Activated T-cell treated with anti-CD3 and anti-CD28 coated beads, Interleukin-2, amount 50 U/mL, for 72 hours (primary cell): ENCODE measurements around the gene OTOA. TPM values are rescaled to one million over a fixed set of nuclear protein-coding genes. Genes with fewer than 3 reads are reported as not detected.
"Not testable (repeated sequence)": the region's sequence is repeated elsewhere in the genome, so short reads cannot be mapped to it uniquely, and the experiment has no call there.

ENCODE experiments used
- ATAC-seq, 2 donors: fragments of 150-1000 bp; cut with Tn5 transposase; replicated peaks in 1 of 2; 2 replicates each; pipeline ENCODE4 v1.10.0; 2021; ENCODE audit warnings: moderate library complexity in 2 of 2, mild to moderate bottlenecking in 1 of 2
- DNase-seq, 2 donors: peaks; one replicate each; pipeline ENCODE4 v3.0.0; 2021 to 2022; ENCODE audit warnings: mixed read lengths in 1 of 2
- H3K27ac Mint-ChIP-seq: one replicate; pipeline ENCODE4 v1.8.0; 2022; ENCODE audit warnings: mild to moderate bottlenecking, moderate library complexity, mixed read lengths
- H3K27me3 Mint-ChIP-seq: one replicate; pipeline ENCODE4 v1.8.0; 2022; ENCODE audit warnings: low read depth, mixed read lengths
- H3K36me3 Mint-ChIP-seq, 2 donors: one replicate each; pipeline ENCODE4 v1.8.0; 2022; ENCODE audit warnings: mixed read lengths in 2 of 2, mild to moderate bottlenecking in 1 of 2; ENCODE audit not compliant: insufficient read depth in 2 of 2
- H3K4me1 Mint-ChIP-seq: one replicate; pipeline ENCODE4 v1.8.0; 2022; ENCODE audit warnings: low read depth, mixed read lengths
- H3K4me3 Mint-ChIP-seq, 2 donors: one replicate each; pipeline ENCODE4 v1.8.0; 2022; ENCODE audit warnings: mild to moderate bottlenecking in 2 of 2, mixed read lengths in 2 of 2, moderate library complexity in 2 of 2
- H3K9me3 Mint-ChIP-seq, 2 donors: one replicate each; pipeline ENCODE4 v1.8.0; 2022; ENCODE audit warnings: mixed read lengths in 2 of 2
- total RNA-seq, 2 donors: library from RNA; stranded (reverse); gene quantifications; one replicate each; pipeline ENCODE4 v1.2.3, GENCODE V29; 2022

OTOA gene
- total RNA-seq, 2 donors from 2014 or later: 0.43 to 0.58 TPM

DNA sequence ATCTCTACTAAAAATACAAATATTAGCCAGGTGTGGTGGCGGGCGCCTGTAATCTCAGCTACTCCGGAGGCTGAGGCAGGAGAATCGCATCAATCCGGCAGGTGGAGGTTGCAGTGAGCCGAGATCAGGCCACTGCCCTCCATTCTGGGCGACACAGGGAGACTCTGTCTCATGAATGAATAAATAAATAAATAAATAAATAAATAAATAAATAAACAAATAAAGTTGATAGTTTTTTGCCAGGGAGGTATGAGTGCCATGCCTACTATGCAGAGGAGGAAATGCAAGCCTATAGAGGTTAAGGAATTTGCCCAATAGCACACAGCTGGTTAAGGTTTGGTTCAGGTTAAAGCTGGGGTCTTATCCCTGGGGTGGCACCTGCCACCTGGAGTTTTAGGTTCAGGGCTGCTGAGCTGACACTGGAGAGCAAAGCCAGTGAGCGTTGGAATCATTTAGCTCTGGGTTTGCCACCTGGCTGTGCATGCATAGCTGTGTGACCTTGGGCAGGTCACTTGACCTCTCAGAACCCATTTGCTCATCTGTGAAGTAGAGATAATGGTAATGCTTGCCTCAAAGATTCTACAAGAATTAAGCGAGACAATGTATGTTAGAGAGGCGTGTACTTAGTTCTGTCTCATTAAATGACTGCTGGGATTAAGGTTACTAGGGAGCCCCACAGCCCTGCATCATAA lies 1.2 kb downstream of the OTOA start:
- H3K4me1 Mint-ChIP-seq: peaks cover 28% of the 10 kb centered on the region
- no peak overlapping the region for H3K27ac Mint-ChIP-seq
- peaks cover 13% of the 10 kb centered on the region for H3K27me3 Mint-ChIP-seq
- DNase-seq: no peak
- no peaks in the 10 kb centered on the region for H3K36me3 Mint-ChIP-seq
- no peak for ATAC-seq
- no peak overlapping the region for H3K4me3 Mint-ChIP-seq
- no peaks in the 10 kb centered on the region for H3K9me3 Mint-ChIP-seq

DNA sequence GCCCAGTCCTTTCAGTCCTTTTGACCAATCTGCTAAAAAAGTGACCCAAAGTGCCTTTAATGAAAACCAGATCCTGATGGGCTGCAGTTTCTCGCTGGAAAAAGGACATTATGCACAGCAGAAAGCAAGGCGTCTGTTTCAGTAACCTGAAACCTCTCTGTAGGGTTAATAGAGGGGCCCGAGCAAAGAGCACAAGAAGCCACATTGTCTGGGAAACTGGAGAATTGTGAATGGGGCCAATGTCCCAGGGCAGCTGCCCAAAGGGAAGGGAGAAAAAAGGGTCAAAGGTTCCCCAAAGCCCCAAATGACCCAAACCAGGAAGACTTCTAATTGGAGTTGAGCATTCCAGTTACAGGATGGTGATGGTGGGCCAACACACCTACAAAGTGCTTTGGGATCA lies 3.0 kb downstream of the OTOA start:
- Mint-ChIP-seq H3K4me3 (no peak overlapping the region), H3K9me3 (no peaks in the 10 kb centered on the region), H3K4me1 (peaks cover 14% of the 10 kb centered on the region), H3K27me3 (peaks cover 27% of the 10 kb centered on the region), H3K27ac (no peak overlapping the region), H3K36me3 (no peaks in the 10 kb centered on the region)
- no peak for DNase-seq
- no peak for ATAC-seq

DNA sequence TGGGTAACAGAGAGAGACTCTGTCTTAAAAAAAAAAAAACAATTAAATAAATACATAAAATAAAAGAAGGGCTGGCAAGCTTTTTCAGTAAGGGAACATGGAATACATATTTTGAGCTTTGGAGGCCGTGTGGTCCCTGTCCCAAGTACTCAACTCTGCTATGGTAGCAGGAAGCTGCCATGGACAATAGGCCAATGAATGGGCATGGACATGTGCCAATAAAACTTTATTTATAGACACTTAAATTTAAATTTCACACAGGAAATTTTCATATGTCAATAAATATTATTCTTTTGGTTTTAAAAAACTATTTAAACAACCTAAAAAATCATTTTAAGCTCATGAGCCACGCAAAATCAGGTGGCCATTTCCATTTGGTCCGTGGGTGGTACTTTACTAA lies 3.8 kb downstream of the OTOA start:
- ATAC-seq: no peak
- Mint-ChIP-seq H3K27ac (no peak overlapping the region), H3K4me3 (no peak overlapping the region), H3K27me3 (peaks cover 27% of the 10 kb centered on the region), H3K9me3 (no peaks in the 10 kb centered on the region), H3K4me1 (peaks cover 6% of the 10 kb centered on the region), H3K36me3 (no peaks in the 10 kb centered on the region)
- no peak for DNase-seq

DNA sequence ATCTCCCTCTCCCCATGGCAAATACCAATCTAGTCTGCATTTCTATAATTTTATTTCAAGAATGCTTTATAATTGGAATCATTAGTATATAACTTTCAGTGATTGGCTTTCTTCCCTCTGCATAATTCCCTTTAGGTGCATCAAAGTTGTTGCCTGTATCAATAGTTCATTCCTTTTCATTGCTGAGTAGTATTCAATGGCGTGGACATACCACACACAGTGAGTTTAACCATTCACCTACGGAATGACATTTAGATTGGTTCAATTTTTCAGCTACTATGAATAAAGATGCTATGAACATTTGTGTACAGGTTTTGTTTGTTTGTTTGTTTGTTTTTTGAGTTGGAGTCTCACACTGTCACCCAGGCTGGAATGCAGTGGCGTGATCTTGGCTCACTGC lies 9.7 kb downstream of the OTOA start:
- H3K27me3 Mint-ChIP-seq: peaks cover 26% of the 10 kb centered on the region
- no peak for ATAC-seq
- no peak for DNase-seq
- H3K4me1 Mint-ChIP-seq: no peaks in the 10 kb centered on the region
- H3K36me3 Mint-ChIP-seq: peaks cover 0 to 1% of the 10 kb centered on the region in 2 donors
- H3K9me3 Mint-ChIP-seq: peaks cover 0 to 4% of the 10 kb centered on the region in 2 donors
- H3K27ac Mint-ChIP-seq: no peak overlapping the region
- no peak overlapping the region for H3K4me3 Mint-ChIP-seq

DNA sequence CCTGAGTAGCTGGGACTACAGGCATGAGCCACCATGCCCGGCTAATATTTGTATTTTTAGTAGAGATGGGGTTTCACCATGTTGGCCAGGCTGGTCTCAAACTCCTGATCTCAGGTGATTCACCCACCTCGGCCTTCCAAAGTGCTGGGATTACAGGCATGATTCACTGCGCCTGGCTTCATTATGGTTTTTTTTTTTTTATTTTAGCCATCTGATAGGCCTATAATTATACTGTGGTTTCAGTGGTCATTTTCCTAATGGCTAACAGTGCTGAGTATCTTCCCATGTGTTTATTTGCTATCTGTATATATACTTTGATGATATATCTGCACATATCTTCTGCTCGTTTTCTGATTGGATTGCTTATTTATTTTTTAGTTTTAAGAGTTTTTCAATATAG lies 10.7 kb downstream of the OTOA start:
- peaks cover 18% of the 10 kb centered on the region for H3K27me3 Mint-ChIP-seq
- H3K36me3 Mint-ChIP-seq, H3K9me3 Mint-ChIP-seq, H3K4me3 Mint-ChIP-seq, H3K4me1 Mint-ChIP-seq, H3K27ac Mint-ChIP-seq, DNase-seq, ATAC-seq: not testable (repeated sequence)

DNA sequence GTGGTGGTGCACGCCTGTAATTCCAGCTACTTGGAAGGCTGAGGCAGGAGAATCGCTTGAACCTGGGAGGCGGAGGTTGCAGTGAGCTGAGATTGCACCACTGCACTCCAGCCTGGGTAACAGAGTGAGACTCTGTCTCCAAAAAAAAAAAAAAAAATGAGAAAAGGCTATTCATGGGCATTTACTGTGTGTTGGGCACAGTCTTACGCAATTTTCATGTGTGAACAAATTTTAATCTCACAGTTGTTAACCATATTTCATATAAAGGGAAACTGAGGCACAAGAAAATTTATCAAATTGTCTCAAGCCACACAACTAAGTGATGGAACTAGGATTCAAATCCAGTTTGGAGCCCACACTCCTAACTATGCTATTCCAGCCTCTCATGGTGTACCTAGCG lies 16.9 kb downstream of the OTOA start:
- ATAC-seq, H3K9me3 Mint-ChIP-seq, H3K27ac Mint-ChIP-seq, DNase-seq, H3K4me1 Mint-ChIP-seq, H3K4me3 Mint-ChIP-seq, H3K36me3 Mint-ChIP-seq, H3K27me3 Mint-ChIP-seq: not testable (repeated sequence)

DNA sequence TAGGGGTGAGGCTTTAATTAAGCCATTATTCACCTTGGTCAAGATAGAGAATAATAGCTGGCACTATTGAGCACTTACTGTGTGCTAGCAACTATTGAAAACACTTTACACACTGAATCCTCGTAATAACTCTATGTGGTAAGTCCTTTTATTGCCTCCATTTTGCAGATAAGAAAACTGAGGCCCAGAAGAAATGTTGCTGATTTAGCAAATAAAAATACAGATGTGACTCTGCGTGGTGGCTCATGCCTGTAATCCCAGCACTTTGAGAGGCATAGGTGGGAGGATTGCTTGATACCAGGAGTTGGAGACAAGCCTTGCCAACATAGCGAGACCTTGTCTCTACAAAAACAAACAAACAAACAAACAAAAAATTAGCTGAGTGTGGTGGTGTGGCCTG lies 19.4 kb downstream of the OTOA start:
- ATAC-seq (no peak), DNase-seq (no peak)
- Mint-ChIP-seq H3K4me3 (no peak overlapping the region), H3K4me1 (no peaks in the 10 kb centered on the region), H3K27me3 (peaks cover 10% of the 10 kb centered on the region), H3K9me3 (no peaks in the 10 kb centered on the region), H3K27ac (no peak overlapping the region), H3K36me3 (no peaks in the 10 kb centered on the region)

DNA sequence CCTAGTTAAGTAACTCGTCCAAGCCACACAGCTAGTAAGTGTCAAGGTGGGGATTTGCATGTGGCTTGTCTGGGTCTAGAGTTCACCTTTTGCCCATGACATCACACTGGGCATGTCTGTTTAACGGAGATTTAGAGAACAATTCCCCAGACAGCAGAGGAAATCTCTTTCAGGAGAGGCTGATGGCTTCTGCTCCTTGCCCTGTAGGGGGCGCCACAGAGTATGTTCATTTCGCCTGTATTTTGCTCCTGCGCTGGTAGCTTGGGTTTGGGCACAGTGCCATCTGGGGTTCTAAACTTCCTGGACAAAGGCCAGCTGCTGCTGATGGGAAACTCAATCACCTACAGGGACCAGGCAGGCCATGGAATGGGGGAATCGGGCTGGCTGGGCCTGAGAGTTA lies 20.4 kb downstream of the OTOA start:
- DNase-seq: peak; percentile 24 to 44
- Mint-ChIP-seq H3K36me3 (no peaks in the 10 kb centered on the region), H3K27me3 (peaks cover 10% of the 10 kb centered on the region), H3K9me3 (no peaks in the 10 kb centered on the region), H3K4me3 (no peak overlapping the region), H3K27ac (no peak overlapping the region), H3K4me1 (no peaks in the 10 kb centered on the region)
- no peak for ATAC-seq

DNA sequence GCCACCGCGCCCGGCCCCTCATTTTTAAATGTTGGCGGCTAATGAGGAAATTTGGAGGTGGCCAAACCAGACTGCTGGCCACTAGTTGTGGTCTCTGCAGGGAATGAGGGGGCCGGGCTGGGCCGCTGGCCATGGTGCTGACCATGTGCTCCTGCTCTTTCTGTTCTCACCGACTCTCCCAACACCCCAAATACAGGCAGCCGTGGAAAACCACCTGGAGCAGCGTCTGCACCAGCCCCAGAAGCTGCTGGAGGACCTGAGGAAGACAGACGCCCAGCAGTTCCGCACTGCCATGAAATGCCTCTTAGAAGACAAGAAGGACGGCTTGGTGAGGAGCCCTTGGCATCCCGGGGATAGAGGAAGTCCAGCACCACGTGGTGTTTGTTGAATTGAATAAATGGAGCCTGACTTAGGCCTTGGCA lies 21.3 kb downstream of the OTOA start:
- Mint-ChIP-seq H3K4me3 (no peak overlapping the region), H3K9me3 (no peaks in the 10 kb centered on the region), H3K27me3 (peaks cover 10% of the 10 kb centered on the region), H3K27ac (no peak overlapping the region), H3K4me1 (no peaks in the 10 kb centered on the region), H3K36me3 (no peaks in the 10 kb centered on the region)
- ATAC-seq: no peak
- DNase-seq: no peak

DNA sequence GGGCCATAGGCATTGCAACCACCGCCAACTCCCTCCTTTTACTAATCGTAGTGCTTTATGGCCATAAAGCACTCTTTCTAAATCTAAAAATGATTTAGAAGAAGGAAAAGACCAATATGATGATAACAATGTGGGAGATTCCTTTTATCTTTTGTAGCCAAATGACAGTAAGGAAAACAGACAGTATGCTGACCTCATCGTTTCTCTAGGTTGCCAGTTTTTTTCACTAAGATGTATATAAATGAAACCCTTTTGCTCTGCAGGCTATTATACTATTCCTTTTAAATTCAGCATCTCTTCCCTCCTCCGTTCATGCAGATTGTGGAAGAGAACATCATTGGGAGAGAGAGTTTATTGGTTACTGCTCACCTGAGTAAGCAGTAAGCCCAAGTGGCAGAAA lies 25.3 kb downstream of the OTOA start:
- no peaks in the 10 kb centered on the region for H3K36me3 Mint-ChIP-seq
- no peaks in the 10 kb centered on the region for H3K27me3 Mint-ChIP-seq
- H3K27ac Mint-ChIP-seq: no peak overlapping the region
- ATAC-seq (no peak), DNase-seq (no peak)
- no peaks in the 10 kb centered on the region for H3K9me3 Mint-ChIP-seq
- no peak overlapping the region for H3K4me3 Mint-ChIP-seq
- no peaks in the 10 kb centered on the region for H3K4me1 Mint-ChIP-seq

DNA sequence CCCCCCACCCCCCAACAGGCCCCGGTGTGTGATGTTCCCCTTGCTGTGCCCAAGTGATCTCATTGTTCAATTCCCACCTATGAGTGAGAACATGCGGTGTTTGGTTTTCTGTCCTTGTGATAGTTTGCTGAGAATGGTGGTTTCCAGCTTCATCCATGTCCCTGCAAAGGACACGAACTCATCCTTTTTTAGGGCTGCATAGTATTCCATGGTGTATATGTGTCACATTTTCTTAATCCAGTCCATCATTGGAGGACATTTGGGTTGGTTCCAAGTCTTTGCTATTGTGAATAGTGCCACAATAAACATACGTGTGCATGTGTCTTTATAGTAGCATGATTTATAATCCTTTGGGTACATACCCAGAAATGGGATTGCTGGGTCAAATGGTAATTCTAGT lies 27.2 kb downstream of the OTOA start:
- H3K36me3 Mint-ChIP-seq, H3K27ac Mint-ChIP-seq, H3K9me3 Mint-ChIP-seq, H3K4me1 Mint-ChIP-seq, ATAC-seq, DNase-seq, H3K4me3 Mint-ChIP-seq, H3K27me3 Mint-ChIP-seq: not testable (repeated sequence)

DNA sequence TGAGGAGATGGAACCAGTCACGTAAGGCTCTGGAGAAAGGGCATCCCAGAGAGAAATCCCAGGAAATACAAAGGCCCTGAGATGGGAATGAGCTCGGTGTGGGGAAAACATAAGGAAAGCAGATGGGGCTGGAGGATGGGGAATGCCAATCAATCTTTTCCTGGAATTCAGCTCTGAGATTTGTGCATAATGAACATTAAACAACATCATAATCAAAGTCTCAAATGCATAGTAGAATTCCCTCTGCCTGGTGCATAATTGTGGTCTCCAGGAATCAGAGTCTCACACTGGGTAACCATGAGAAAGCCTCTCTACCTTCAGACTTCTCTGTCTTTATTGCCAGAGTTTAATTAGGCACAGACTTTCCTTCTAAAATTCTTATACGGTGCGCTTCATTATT lies 30.8 kb downstream of the OTOA start:
- no peak for ATAC-seq
- DNase-seq: no peak
- H3K27me3 Mint-ChIP-seq: no peaks in the 10 kb centered on the region
- no peaks in the 10 kb centered on the region for H3K36me3 Mint-ChIP-seq
- H3K9me3 Mint-ChIP-seq: no peaks in the 10 kb centered on the region
- no peaks in the 10 kb centered on the region for H3K4me1 Mint-ChIP-seq
- H3K27ac Mint-ChIP-seq: no peak overlapping the region
- no peak overlapping the region for H3K4me3 Mint-ChIP-seq

DNA sequence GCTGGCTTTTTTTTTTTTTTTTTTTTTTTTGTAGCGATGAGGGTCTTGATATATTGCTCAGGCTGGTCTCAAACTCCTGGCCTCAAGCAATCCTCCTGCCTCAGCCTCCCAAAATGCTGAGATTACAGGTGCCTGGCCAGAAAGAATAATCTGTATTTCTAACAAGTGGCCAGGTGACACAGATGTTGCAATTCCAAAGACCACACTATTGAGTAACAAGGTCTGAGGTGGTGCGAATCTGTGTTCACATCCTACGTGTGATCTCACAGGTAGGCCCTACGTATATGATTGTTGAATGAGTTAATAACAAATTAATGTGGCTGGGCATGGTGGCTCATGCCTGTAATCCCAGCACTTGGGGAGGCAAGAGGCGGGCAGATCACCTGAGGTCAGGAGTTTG lies 33.3 kb downstream of the OTOA start:
- DNase-seq (no peak), ATAC-seq (no peak)
- H3K27me3 Mint-ChIP-seq: no peaks in the 10 kb centered on the region
- H3K4me1 Mint-ChIP-seq: no peaks in the 10 kb centered on the region
- H3K4me3 Mint-ChIP-seq: no peak overlapping the region
- no peaks in the 10 kb centered on the region for H3K36me3 Mint-ChIP-seq
- H3K27ac Mint-ChIP-seq: no peak overlapping the region
- no peaks in the 10 kb centered on the region for H3K9me3 Mint-ChIP-seq
